K562 (cell line): Measurements from ENCODE around the gene RPRD1B. TPM values are rescaled to one million over a fixed set of nuclear protein-coding genes. Genes with fewer than 3 reads are reported as not detected.

Experiments
- polyA plus RNA-seq, 8 experiments: library from polyadenylated mRNA; depleted of rRNA in 4 of 8; stranded (reverse) in 5 of 8; unstranded in 3 of 8; fragments of >200 nt; fragmentation: Nextera tagmentation in 2 of 8; fragmentation: Illumina TruSeq in 1 of 8; extraction: Ambion mirVana in 2 of 8; extraction: Trizol in 1 of 8; gene quantifications; 2 replicates each; pipeline versions ENCODE4 v1.2.1 to v1.2.3, GENCODE V29; 2011 to 2014; ENCODE audit warnings: inconsistent platforms in 1 of 8, missing spikeins in 1 of 8
- small RNA-seq: library from RNA; depleted of rRNA; stranded (forward); fragments of <200 nt; gene quantifications from one replicate; pipeline ENCODE3, GENCODE V24; 2014
- total RNA-seq, 7 experiments: library from RNA; depleted of rRNA in 6 of 7; stranded (reverse); fragments of >200 nt in 6 of 7; fragmentation: Illumina TruSeq in 2 of 7; extraction: Trizol in 2 of 7; gene quantifications; 2 replicates each; pipeline versions ENCODE4 v1.2.1 to v1.2.3, GENCODE V29; 2011 to 2021; ENCODE audit warnings: low replicate concordance in 1 of 7

The RPRD1B gene
- total and polyA plus RNA-seq, 9 of the 15 experiments (the other 6 are each of a cell fraction or from before 2014, with no cell fraction given): 5.5 to 43.0 (median 24.4) TPM

Small RNA genes lying within 50 kb of the gene (small RNA-seq; reads per million reads assigned to genes)
- gene RN7SL237P: not detected

Other genes with a start within 250 kb of the RPRD1B start
- not detected in 2 replicates for gene VSTM2L, start 130.6 kb upstream of the RPRD1B start, total RNA-seq (2014; rRNA removed)
- not detected in 2 replicates for gene VSTM2L, start 130.6 kb upstream of the RPRD1B start, total RNA-seq (2014; rRNA removed; fragmentation: Illumina TruSeq; extraction: Trizol)
- gene VSTM2L, start 130.6 kb upstream of the RPRD1B start, total RNA-seq (2015; rRNA removed; fragmentation: Illumina TruSeq; extraction: Trizol): not detected in 2 replicates
- gene VSTM2L, start 130.6 kb upstream of the RPRD1B start, total RNA-seq (2021): not detected in 2 replicates
- not detected in 2 replicates for gene VSTM2L, start 130.6 kb upstream of the RPRD1B start, polyA plus RNA-seq (2011; rRNA removed)
- not detected in 2 replicates for gene VSTM2L, start 130.6 kb upstream of the RPRD1B start, polyA plus RNA-seq (2014; fragmentation: Illumina TruSeq; extraction: Trizol)
- not detected for gene VSTM2L, start 130.6 kb upstream of the RPRD1B start, polyA plus RNA-seq (2014; fragmentation: Nextera tagmentation; extraction: Ambion mirVana)
- gene VSTM2L, start 130.6 kb upstream of the RPRD1B start, polyA plus RNA-seq (2014; rRNA removed): not detected in 2 replicates
- 27.5 and 35.0 TPM in 2 replicates for gene TTI1, start 290 bp upstream of the RPRD1B start, total RNA-seq (2014; rRNA removed)
- gene TTI1, start 290 bp upstream of the RPRD1B start, total RNA-seq (2014; rRNA removed; fragmentation: Illumina TruSeq; extraction: Trizol): 47.8 and 48.8 TPM in 2 replicates
- 38.1 and 39.4 TPM in 2 replicates for gene TTI1, start 290 bp upstream of the RPRD1B start, total RNA-seq (2015; rRNA removed; fragmentation: Illumina TruSeq; extraction: Trizol)
- gene TTI1, start 290 bp upstream of the RPRD1B start, total RNA-seq (2021): 44.5 and 45.8 TPM in 2 replicates
- 47.2 and 55.1 TPM in 2 replicates for gene TTI1, start 290 bp upstream of the RPRD1B start, polyA plus RNA-seq (2011; rRNA removed)
- gene TTI1, start 290 bp upstream of the RPRD1B start, polyA plus RNA-seq (2014; fragmentation: Illumina TruSeq; extraction: Trizol): 43.1 and 47.5 TPM in 2 replicates
- gene TTI1, start 290 bp upstream of the RPRD1B start, polyA plus RNA-seq (2014; fragmentation: Nextera tagmentation; extraction: Ambion mirVana): 10 to 100 TPM in 1 of 2 experiments, 1 to 10 TPM in 1; 9.8 to 23.5 TPM
- 29.4 and 33.7 TPM in 2 replicates for gene TTI1, start 290 bp upstream of the RPRD1B start, polyA plus RNA-seq (2014; rRNA removed)
- gene TGM2, start 131.5 kb downstream of the RPRD1B start, total RNA-seq (2014; rRNA removed): 48.3 and 61.2 TPM in 2 replicates
- gene TGM2, start 131.5 kb downstream of the RPRD1B start, total RNA-seq (2014; rRNA removed; fragmentation: Illumina TruSeq; extraction: Trizol): 17.4 and 22.0 TPM in 2 replicates
- gene TGM2, start 131.5 kb downstream of the RPRD1B start, total RNA-seq (2015; rRNA removed; fragmentation: Illumina TruSeq; extraction: Trizol): 20.4 and 21.0 TPM in 2 replicates
- 78.5 and 82.3 TPM in 2 replicates for gene TGM2, start 131.5 kb downstream of the RPRD1B start, total RNA-seq (2021)
- 35.3 and 37.6 TPM in 2 replicates for gene TGM2, start 131.5 kb downstream of the RPRD1B start, polyA plus RNA-seq (2011; rRNA removed)
- gene TGM2, start 131.5 kb downstream of the RPRD1B start, polyA plus RNA-seq (2014; fragmentation: Illumina TruSeq; extraction: Trizol): 55.1 and 56.7 TPM in 2 replicates
- gene TGM2, start 131.5 kb downstream of the RPRD1B start, polyA plus RNA-seq (2014; fragmentation: Nextera tagmentation; extraction: Ambion mirVana): 1 to 10 TPM; 5.5 TPM
- gene TGM2, start 131.5 kb downstream of the RPRD1B start, polyA plus RNA-seq (2014; rRNA removed): 43.9 and 48.0 TPM in 2 replicates
- gene KIAA1755, start 227.0 kb downstream of the RPRD1B start, total RNA-seq (2014; rRNA removed): not detected in 2 replicates
- gene KIAA1755, start 227.0 kb downstream of the RPRD1B start, total RNA-seq (2014; rRNA removed; fragmentation: Illumina TruSeq; extraction: Trizol): not detected in 2 replicates
- not detected in 2 replicates for gene KIAA1755, start 227.0 kb downstream of the RPRD1B start, total RNA-seq (2015; rRNA removed; fragmentation: Illumina TruSeq; extraction: Trizol)
- not detected in 2 replicates for gene KIAA1755, start 227.0 kb downstream of the RPRD1B start, total RNA-seq (2021)
- gene KIAA1755, start 227.0 kb downstream of the RPRD1B start, polyA plus RNA-seq (2011; rRNA removed): not detected in 2 replicates
- gene KIAA1755, start 227.0 kb downstream of the RPRD1B start, polyA plus RNA-seq (2014; fragmentation: Illumina TruSeq; extraction: Trizol): not detected in 2 replicates
- gene KIAA1755, start 227.0 kb downstream of the RPRD1B start, polyA plus RNA-seq (2014; fragmentation: Nextera tagmentation; extraction: Ambion mirVana): not detected
- 0.12 TPM in 1 of 2 replicates, not detected in the other for gene KIAA1755, start 227.0 kb downstream of the RPRD1B start, polyA plus RNA-seq (2014; rRNA removed)